ENCODE data around the gene TBC1D32.
"Not testable (repeated sequence)": the region's sequence is repeated elsewhere in the genome, so short reads cannot be mapped to it uniquely, and the experiment has no call there.

The TBC1D32 gene, protein sequence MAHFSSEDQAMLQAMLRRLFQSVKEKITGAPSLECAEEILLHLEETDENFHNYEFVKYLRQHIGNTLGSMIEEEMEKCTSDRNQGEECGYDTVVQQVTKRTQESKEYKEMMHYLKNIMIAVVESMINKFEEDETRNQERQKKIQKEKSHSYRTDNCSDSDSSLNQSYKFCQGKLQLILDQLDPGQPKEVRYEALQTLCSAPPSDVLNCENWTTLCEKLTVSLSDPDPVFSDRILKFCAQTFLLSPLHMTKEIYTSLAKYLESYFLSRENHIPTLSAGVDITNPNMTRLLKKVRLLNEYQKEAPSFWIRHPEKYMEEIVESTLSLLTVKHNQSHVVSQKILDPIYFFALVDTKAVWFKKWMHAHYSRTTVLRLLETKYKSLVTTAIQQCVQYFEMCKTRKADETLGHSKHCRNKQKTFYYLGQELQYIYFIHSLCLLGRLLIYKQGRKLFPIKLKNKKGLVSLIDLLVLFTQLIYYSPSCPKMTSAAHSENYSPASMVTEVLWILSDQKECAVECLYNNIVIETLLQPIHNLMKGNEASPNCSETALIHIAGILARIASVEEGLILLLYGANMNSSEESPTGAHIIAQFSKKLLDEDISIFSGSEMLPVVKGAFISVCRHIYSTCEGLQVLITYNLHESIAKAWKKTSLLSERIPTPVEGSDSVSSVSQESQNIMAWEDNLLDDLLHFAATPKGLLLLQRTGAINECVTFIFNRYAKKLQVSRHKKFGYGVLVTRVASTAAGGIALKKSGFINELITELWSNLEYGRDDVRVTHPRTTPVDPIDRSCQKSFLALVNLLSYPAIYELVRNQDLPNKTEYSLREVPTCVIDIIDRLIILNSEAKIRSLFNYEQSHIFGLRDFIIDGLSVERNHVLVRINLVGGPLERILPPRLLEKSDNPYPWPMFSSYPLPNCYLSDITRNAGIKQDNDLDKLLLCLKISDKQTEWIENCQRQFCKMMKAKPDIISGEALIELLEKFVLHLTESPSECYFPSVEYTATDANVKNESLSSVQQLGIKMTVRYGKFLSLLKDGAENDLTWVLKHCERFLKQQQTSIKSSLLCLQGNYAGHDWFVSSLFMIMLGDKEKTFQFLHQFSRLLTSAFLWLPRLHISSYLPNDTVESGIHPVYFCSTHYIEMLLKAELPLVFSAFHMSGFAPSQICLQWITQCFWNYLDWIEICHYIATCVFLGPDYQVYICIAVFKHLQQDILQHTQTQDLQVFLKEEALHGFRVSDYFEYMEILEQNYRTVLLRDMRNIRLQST

DNA sequence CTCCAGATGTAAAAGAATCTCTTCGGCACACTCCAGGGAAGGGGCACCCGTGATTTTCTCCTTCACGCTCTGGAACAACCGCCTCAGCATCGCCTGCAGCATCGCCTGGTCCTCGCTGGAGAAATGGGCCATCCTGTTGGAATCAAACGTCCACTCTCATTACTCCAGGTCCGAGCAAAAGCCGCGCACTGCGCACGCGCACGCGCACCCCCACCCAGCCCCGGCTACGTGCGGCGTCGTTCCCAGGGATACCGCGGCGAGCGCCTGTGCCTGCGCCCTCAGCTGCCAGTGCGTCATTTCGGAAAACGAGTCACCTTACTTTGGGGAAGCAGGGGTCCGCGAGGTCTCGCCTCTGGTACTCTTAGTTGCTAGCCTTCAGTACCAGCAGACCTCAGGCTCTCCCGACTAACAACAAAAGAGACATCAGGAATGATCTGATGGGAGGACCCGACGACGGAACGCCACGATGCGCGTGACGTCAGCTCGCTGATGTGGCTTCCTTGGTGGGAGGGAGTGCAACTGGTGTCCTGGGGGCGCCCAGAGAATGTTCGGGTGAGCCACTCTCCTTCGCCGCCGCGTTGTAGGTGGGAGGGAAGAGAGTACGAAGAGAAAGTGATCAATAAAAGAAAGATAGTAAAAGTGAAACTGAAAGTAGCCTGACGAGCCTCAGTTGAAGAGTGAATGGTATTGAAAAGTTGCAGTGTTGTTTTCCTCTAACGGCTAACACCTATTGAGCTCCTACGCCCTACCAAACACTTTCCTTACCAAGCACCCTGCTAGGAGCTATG lies at the start of gene TBC1D32:
Gene TBC1D32 (minus strand): TSS at position 182 of the 788 bp plus-strand sequence. CDS start 50 bp downstream, at position 132.
- peak; percentile 88 to 89 for DNase-seq

DNA sequence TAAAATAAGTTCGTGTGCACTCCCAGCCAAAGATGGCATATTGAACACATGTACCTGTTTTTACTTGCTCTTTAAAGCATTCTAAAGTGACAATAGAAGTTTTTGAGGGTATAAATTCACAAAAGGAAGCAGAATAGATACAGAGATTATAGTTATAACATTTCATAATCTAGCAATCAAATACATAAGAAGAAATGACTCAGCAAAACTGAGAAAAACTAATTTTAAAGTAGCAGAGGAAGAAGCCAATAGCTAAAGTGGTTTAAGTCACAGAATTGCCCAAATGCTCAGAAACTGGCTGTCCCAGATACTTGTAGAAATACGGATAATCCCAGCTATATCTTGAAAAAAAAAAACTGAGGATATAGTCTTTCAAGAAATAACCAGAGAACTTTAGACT lies 49.2 kb upstream of the TBC1D32 start:
- no peak for DNase-seq

DNA sequence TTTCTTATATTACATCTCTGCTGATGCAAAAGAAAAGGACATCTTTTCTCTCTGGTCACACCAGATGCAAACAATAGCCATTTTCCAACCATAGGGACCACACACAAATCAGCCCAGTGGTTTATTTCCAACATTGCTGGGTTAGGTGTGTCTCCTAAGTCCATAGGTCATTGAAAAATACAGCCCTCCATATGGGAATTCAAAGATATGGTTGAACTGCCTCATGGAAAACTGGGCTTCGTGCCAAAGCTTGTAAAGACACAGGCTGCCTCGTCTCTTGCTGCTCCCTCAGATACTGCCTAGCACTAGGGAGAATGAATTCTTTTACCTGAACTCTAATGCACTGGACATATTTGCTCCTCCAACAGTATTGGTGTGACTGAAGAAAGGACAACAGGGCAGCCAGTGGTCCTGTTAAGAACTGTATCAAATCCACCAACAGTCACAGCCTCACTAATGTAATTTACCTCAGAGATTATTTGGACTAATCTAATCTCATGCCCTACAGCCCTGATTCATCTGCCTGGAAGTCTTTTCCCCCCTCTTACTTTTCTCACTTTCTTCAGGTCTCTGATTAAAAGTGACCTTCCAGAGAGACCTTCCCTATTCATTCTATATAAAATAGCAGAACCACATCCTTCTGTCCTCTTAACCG lies 48.3 kb upstream of the TBC1D32 start:
- no peak for DNase-seq

DNA sequence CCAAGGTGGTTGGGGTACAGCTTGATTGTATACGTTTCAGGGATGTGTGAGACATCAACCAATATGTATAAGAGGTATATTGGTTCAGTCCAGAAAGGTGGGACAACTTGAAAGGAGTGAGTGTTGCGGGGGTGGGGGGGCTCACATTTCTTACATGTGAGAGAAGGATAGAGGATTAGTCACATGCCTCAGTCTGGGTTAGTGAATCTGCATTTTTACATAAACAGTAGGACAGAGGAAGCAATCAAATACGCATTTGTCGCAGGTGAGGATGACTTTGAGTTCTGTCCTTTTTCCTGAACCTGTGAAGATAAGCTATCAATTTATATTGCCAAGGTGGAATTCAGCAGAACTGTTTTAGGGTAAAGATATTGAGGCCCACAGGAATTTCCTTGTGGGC lies 42.1 kb upstream of the TBC1D32 start:
- no peak for DNase-seq

DNA sequence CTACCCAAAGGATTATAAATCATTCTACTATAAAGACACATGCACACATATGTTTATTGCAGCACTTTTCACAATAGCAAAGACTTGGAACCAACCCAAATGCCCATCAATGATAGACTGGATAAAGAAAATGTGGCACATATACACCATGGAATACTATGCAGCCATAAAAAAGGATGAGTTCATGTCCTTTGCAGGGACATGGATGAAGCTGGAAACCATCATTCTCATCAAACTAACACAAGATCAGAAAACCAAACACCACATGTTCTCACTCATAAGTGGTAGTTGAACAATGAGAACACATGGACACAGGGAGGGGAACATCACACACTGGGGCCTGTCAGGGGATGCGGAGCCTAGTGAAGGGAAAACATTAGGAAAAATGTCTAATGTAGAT lies 39.9 kb upstream of the TBC1D32 start:
- not testable (repeated sequence) for DNase-seq

DNA sequence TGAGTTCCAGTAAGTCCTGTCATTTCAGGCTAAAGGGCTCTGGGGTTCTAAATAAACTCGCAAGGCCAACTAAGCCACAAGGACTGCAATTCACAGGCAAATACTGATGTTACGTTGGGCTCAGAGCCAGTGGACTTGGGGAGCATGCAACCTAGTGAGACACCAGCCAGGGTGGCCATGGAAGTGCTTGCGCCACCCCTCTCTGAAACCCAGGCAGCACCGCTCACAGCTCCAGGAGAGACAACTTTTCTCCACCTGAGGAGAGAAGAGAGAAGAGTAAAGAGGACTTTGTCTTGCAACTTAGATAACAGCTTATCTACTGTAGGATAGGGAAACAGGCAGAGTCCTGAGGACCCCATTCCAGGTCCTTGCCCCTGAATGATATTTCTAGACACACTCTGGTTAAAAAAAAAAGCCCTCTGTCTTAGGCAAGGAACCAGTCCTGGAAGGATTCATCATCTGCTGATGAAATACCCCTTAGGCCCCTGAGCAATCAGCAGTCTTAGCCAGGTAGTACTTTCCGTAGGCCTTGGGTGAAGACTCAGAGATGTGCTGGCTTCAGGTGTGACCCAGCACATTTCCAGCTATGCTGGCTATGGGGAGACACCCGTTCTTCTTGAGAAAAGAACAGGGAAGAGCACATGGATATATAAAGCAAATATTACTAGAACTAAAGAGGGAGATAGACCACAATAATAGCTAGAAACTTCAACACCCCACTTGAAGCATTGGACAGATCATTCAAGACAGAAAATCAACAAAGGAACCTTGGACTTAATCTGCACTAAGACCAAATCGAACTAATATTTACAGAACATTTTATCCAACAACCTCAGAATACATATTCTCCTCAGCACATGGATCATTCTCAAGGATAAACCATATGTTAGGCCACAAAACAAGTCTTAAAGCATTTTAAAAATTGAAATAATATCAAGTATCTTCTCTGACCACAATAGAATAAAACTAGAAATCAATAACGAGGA lies 31.5 kb upstream of the TBC1D32 start:
- DNase-seq, result no peak

DNA sequence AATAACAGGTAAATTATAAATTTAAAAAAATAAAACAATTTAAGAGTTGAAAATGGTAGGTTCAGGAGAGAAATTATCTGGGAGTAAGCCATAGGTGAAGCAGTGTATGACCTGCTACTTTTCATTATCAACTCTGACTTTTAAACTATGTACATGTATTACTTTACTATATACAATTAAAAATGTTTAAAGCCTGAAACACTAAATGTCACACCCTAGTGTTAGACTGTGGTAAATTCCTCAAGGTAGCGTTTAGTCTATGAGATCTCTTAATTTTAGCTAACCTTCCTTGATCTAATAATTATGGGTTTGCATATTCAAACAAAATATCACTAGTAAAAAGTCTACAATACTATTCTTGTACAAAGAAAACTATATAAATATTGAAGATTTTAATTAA lies 22.3 kb upstream of the TBC1D32 start:
- no peak for DNase-seq

DNA sequence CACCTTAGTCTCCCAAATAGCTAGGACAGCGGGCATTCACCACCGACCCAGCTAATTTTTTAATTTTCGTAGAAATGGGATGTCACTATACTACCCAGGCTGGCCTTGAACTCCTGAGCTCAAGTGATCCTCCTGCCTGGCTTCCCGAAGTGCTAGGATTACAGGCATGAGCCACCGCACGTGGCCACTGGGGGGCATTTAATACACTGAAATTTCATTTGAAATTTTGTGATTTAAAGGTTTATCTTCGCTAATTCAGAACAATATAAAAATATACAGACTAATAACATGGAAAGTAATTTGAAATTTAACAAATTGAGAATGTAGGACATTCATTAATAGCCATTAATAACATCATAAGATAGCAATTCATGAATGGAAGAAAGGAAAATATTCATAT lies 20.5 kb upstream of the TBC1D32 start:
- no peak for DNase-seq

DNA sequence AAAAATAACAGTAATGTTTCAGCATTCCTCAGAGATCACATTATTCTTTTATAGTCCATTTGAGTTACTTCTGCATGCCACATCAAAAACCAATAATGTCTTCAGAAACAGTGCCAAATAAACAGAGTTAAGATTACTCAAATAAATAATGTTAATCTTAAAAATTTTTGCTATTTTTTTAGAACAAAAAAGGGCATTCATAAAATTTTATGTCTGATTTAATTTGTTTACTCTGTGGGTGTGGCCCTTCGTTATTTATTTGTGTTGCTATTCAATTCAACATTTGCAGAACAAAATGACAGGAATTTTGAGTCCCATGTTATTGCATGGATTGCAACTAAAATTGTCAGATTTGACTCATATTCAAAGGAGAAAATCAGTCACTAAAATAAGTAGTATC lies 18.7 kb upstream of the TBC1D32 start:
- DNase-seq, result no peak

DNA sequence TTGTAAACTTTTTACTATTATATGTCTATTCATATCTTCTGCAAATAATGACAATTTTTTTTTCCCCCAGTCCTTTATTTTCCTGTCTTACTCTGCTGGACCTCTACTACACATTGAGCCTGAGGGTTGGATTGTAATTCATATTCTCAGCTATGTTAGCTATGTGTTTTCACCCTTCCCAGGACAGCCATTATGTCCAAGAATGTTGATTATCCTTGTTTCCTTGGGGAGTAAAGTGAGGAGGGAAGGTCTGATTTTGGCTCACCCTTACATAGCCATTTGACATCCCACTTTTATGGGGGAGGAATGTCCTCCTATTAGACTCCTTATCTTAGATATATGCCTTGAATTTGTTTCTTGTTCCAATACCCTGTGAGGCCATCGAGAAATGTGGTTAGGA lies 17.6 kb upstream of the TBC1D32 start:
- no peak for DNase-seq

DNA sequence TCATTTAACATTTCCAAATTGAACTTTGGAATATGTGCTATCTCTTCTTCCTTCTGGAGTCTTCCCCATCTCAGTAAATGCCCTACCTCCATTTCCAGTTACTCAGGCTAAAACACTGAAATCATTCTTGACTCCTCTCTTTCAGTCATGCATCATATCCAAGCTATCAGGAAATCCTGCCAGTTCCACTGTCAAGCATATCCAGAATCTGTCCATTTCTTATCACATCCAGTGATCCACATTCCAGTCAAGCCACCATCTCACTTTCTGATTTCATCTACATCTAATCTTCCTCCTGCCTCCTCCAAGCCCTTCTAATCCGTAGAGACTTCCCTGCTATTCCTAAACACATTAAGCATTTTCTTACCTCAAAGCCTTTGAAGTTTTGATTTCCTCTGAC lies 15.3 kb upstream of the TBC1D32 start:
- DNase-seq, result no peak

DNA sequence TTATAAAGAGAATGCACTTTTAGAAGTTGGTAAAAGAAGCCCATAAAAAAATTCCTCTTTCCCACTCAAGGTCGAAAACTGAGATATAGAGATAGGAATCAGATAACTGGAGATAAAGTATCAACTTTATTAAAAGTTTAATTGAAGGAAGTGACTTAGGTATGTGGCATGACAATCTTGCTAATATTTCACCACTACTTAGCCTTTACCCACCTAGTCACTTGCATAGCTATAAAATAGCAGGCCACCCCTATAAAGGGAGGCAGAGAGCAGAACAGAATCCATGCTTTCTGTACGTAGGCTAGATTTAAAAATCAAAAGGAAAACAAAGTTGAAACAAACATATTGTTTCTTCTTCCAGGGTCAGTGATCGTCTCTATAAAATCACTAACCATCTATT lies 13.2 kb upstream of the TBC1D32 start:
- no peak for DNase-seq

DNA sequence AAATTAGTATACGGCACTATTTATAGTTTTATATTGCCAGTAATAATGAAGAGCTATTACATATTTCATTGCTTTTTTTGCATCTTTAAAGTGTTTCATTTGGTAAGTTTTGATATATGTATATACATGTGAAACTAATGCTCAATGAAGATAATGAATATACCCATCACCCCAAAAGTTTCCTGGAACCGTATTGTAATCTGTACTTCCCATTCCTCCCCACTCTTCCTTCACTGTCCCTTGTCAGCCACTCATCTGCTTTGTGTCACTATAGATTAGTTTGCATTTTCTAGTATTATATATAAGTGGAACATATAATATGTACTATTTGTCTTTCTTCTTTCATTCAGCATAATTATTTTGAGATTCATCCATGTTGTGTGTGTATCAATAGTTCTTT lies 10.3 kb upstream of the TBC1D32 start:
- no peak for DNase-seq

DNA sequence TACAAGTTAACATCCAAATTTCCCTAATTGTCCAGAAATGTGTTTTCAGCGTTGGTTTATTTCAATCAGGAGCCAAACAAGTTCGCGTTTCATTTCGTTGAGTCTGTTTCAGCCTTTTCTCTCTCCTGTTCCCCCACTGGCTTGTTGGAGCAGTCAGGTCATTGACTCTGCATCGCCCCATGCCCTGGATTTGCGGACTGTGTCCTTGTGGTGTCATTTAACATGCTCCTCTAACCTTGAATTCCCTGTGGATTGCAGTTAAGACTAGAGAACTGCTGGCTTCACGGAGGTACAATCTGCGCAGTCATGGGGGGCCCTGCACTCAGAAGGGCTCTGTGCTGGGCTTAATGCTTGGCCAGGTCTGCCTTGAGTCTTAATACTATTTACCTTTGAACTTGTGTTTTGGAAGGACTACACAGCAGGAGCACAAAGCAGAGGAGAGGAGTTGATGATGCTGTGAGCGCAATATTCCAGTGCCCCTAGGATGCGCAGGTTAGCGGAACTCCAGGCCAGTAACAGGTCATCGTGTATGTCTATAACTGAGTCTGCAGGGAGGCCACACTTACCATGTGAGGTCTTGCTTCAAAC lies 5.5 kb upstream of the TBC1D32 start:
- no peak for DNase-seq

DNA sequence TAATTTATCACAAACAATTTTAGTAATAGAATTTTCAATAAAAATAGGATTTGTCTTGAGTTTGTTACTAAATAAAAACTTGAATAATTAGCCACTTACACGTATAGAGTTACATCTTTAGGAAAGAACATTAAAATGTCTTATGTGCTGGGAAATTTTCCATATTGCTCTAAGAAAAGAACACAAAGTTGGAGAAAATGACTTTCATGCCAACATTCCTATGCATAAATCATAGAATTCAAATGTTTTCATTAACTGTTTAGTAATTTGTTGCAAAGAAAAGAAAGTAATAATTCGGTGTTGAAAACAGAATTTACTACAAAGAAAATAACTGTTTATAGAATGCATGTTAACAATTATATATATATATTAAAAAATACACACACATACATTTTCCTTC lies 4.7 kb upstream of the TBC1D32 start:
- no peak for DNase-seq

DNA sequence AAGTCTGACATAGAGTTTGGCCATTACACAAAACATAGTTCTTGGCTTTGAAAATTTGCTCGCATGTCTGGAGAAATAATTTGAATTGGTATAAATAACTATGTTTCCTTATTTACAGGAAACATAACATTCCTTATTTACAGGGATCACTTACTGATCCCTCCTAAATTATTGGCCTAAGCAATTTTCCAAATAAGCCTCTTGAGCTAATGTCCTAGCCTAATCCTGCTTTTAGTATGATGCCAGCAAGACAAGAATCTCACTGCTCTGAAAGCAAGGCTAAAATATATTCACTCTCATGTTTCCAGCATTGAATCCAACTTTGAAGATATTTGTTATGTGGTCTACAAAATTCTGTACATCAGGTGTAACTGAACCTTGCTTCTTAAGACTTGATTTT lies 4.1 kb upstream of the TBC1D32 start:
- no peak for DNase-seq

DNA sequence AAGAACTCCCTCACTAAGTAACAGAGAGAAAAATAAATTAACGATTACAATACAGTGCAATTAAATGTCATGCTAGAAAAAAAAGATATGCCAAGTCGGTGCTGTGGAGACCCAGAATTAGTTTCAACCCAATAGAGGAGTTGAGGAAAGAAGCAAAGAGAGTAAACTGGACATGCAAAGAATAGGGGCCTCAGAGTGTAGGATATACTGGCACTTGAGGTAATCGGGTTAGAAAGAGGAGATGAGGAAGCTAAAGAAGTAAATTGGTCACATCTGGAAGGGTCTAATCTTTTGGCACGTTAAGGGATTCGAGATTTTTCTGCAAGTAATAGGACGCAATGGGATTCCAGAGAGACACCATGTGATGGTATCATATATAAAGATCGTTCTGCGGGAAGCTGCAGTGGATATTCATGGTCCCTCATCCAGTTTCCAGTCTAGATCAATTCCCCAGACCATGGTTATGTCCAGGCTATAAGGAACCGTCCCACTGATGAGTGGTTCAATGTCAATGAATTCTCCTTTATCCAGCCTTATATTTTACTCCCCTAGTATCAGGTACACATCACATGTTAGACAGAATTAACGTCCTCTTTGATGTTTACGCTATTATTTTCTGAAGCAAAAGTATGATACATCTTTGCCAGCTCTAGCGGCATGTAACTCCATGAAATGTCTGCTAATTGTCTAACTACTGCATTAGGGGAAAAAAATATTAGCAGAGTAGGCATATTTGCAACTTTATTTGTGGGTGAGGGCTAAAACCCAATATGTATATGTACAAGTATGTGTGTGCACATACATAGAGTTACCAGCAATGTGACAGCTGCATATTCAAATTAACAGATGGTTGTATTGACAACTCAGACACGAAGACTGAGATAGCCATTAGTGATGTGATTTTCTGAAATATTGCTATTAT lies 1.1 kb upstream of the TBC1D32 start:
- no peak for DNase-seq

DNA sequence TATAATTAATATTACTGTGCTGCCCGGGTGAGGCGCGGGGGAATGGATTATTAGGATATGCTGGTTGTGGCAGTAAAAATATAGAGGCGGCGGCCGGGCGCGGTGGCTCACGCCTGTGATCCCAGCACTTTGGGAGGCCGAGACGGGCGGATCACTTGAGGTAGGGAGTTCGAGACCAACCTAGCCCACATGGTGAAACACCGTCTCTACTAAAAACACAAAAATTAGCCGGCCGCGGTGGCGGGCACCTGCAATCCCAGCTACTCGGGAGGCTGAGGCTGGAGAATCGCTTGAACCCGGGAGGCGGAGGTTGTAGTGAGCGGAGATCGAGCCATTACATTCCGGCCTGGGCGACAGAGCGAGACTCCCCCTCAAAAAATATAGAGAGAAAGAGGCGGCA lies 586 bp downstream of the TBC1D32 start:
- not testable (repeated sequence) for DNase-seq

DNA sequence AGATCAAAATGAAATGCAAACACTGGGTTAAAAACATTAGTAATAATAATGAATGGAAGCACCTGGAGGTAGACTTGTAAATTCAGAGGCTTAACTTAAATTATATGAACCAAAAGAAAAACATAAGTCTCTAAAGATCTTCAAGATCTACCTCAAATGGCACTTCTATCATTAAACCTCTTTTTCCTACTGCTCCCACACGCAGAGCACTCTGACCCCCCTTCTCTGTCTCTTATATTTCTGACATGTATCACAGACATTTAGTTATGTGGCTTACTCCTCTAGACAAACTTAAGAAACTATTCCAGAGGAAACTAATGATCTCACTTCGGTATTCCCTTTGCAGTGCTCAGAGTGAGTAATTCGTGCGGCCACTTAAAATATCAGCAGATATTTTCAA lies 1.1 kb downstream of the TBC1D32 start:
- no peak for DNase-seq

All from stimulated activated CD4-positive, alpha-beta T cell treated with anti-CD3 and anti-CD28 coated beads, Interleukin-2, amount 100 ng/mL, for 24 hours (primary cell).